ENCODE results near the gene C17orf107. TPM values are rescaled to one million over a fixed set of nuclear protein-coding genes. Genes with fewer than 3 reads are reported as not detected.
"Not testable (repeated sequence)": the region's sequence is repeated elsewhere in the genome, so short reads cannot be mapped to it uniquely, and the experiment has no call there.

C17orf107 gene
- total RNA-seq, 2 donors from 2014 or later: 0.74 to 1.8 TPM

DNA sequence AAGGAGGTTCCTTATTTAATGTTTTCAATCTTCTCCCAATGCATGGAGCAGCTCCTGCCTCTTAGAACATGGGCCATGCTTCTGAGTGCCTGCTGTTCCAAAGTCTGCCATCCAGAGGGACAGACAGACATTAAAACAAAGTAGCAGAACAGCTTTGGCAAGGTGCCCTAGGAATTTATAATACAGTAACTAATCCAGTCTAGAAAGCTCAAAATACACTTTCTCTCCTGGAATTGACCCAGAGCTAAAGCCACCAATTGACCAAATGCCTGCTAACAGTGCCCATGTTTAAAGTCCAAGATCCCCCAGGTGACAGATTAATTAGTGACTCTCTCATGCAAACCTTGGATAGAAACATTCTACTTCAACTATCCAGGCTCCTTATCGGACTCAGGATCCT lies 14.7 kb downstream of the C17orf107 start:
- intact Hi-C loops (cut with DNase I): loop anchor here (10.0 kb wide), 1 partner anchor 141 kb away; no protein-coding TSS in a partner anchor
- Histone ChIP-seq H3K36me3 (no peaks in the 10 kb centered on the region), H3K27me3 (no peaks in the 10 kb centered on the region), H3K4me3 (no peak overlapping the region), H3K9ac (ENCODE audit: low read depth in 2 of 2, low read length in 2 of 2) (no peak overlapping the region), H3K4me1 (no peaks in the 10 kb centered on the region), H3K9me3 (no peaks in the 10 kb centered on the region), H3K27ac (no peak overlapping the region)
- TF ChIP-seq, protein P1, sequence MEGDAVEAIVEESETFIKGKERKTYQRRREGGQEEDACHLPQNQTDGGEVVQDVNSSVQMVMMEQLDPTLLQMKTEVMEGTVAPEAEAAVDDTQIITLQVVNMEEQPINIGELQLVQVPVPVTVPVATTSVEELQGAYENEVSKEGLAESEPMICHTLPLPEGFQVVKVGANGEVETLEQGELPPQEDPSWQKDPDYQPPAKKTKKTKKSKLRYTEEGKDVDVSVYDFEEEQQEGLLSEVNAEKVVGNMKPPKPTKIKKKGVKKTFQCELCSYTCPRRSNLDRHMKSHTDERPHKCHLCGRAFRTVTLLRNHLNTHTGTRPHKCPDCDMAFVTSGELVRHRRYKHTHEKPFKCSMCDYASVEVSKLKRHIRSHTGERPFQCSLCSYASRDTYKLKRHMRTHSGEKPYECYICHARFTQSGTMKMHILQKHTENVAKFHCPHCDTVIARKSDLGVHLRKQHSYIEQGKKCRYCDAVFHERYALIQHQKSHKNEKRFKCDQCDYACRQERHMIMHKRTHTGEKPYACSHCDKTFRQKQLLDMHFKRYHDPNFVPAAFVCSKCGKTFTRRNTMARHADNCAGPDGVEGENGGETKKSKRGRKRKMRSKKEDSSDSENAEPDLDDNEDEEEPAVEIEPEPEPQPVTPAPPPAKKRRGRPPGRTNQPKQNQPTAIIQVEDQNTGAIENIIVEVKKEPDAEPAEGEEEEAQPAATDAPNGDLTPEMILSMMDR (IDR thresholded peaks at IDR 0.05): no peak
- DNase-seq: no peak

DNA sequence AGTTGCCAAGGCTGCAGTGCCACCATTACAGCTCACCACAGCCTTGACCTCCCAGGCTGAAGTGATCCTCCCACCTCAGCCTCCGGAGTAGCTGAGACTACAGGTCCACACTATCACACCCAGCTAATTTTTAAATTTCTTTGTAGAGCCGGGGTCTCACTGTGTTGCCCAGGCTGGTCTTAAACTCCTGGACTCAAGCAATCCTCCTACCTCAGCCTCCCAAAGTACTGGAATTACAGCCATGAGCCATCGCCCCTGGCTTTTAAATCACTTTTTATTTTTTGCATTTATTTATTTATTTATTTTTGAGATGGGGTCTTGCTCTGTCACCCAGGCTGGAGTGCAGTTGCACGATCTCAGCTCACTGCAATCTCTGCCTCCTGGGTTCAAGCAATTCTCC lies 15.2 kb downstream of the C17orf107 start:
- DNase-seq; H3K4me3 ChIP-seq; H3K27me3 ChIP-seq; H3K36me3 ChIP-seq; H3K4me1 ChIP-seq; H3K9ac ChIP-seq (ENCODE audit: low read depth in 2 of 2, low read length in 2 of 2); H3K9me3 ChIP-seq; H3K27ac ChIP-seq: not testable (repeated sequence)
- intact Hi-C loops (cut with DNase I): loop anchor here (10.0 kb wide), 1 partner anchor 140 kb away; no protein-coding TSS in a partner anchor

DNA sequence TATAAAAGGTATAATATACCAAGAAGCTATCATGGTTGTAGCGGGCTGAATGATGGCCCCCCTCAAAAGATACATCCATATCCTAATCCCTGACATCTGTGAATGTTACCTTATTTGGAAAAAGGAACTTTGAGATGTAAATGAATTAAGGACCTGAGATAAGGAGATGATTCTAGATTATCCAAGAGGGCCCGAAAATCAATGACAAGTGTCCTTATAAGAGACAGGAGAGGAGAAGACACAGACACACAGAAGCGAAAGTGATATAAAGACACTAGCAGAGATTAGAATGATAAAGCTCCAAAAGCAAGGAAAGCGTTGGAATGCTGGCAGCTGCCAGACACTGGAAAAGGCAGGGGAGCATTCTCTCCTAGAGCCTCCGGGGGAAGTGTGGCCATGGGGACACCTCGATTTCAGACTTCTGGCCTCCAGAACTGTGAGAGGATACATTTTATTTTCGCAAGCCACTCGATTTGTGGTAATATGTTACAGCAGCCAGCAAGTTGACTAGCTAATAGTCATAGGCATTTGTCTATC lies 20.2 kb downstream of the C17orf107 start:
- Histone ChIP-seq H3K4me1 (no peaks in the 10 kb centered on the region), H3K4me3 (no peak overlapping the region), H3K27me3 (no peaks in the 10 kb centered on the region), H3K27ac (no peak overlapping the region), H3K9me3 (no peaks in the 10 kb centered on the region), H3K9ac (ENCODE audit: low read depth in 2 of 2, low read length in 2 of 2) (no peak overlapping the region), H3K36me3 (no peaks in the 10 kb centered on the region)
- intact Hi-C loops (cut with DNase I): loop anchor here (10.0 kb wide), 1 partner anchor 135 kb away; no protein-coding TSS in a partner anchor
- TF ChIP-seq, protein P1 (IDR thresholded peaks at IDR 0.05): no peak
- no peak for DNase-seq

DNA sequence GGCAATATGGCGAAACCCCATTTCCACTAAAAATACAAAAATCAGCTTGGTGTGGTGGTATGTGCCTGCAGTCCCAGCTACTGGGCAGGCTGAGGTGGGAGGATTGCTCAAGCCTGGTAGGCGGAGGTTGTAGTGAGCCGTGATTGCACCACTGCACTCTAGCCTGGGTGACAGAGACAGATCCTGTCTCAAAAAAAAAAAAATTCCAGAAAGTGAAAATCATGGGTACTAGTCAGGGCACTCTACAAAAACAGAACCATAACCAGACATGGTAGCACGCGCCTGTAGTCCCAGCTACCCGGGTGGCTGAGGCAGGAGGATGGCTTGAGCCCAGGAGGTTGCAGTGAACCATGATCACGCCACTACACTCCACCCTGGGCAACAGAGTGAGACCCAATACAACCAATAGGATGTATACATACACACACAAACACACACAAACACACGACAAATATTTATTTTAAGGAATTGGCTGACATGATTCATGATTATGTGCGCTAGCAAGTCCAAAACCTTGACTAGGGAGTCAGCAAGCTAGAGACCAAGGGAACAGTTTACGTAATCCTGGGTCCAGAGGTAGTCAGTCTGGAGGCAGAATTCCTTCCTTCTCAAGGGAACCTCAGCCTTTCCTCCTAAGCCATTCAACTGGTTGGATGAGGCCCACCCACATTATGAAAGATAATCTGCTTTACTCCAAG lies 21.2 kb downstream of the C17orf107 start:
- intact Hi-C loops (cut with DNase I): no loop called here
- TF ChIP-seq, protein P1 (IDR thresholded peaks at IDR 0.05): no peak
- no peak for DNase-seq

DNA sequence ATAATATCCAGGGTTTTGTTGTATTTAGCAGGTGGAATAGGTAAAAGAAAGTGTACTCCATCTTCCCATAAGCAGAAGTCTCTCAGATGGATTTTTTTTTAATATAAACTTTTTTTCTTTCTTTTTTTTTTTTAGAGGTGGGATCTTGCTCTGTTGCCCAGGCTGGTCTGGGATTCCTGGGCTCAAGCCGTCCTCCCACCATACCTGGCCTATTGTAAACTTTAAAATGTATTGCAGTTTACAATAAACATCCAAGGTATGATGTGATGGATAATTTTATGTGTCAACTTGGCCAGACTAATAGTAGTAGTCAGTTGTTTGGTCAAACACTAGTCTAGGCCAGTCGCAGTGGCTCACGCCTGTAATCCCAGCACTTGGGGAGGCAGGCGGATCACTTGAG lies 22.0 kb downstream of the C17orf107 start:
- no peaks in the 10 kb centered on the region for H3K4me1 ChIP-seq
- DNase-seq: no peak
- no peaks in the 10 kb centered on the region for H3K9me3 ChIP-seq
- H3K4me3 ChIP-seq: no peak overlapping the region
- H3K27me3 ChIP-seq: no peaks in the 10 kb centered on the region
- no peak overlapping the region for H3K27ac ChIP-seq
- H3K36me3 ChIP-seq: no peaks in the 10 kb centered on the region
- intact Hi-C loops (cut with DNase I): no loop called here
- no peak overlapping the region for H3K9ac ChIP-seq (ENCODE audit: low read depth in 2 of 2, low read length in 2 of 2)
- TF ChIP-seq, protein P1 (IDR thresholded peaks at IDR 0.05): no peak

More for the DNA sequence above, 21.2 kb downstream of the C17orf107 start:
- H3K9me3 ChIP-seq: no peaks in the 10 kb centered on the region
- H3K27ac ChIP-seq: no peak overlapping the region
- no peaks in the 10 kb centered on the region for H3K36me3 ChIP-seq
- H3K27me3 ChIP-seq: no peaks in the 10 kb centered on the region
- H3K4me1 ChIP-seq: no peaks in the 10 kb centered on the region
- H3K4me3 ChIP-seq: no peak overlapping the region
- no peak overlapping the region for H3K9ac ChIP-seq (ENCODE audit: low read depth in 2 of 2, low read length in 2 of 2)

DNA sequence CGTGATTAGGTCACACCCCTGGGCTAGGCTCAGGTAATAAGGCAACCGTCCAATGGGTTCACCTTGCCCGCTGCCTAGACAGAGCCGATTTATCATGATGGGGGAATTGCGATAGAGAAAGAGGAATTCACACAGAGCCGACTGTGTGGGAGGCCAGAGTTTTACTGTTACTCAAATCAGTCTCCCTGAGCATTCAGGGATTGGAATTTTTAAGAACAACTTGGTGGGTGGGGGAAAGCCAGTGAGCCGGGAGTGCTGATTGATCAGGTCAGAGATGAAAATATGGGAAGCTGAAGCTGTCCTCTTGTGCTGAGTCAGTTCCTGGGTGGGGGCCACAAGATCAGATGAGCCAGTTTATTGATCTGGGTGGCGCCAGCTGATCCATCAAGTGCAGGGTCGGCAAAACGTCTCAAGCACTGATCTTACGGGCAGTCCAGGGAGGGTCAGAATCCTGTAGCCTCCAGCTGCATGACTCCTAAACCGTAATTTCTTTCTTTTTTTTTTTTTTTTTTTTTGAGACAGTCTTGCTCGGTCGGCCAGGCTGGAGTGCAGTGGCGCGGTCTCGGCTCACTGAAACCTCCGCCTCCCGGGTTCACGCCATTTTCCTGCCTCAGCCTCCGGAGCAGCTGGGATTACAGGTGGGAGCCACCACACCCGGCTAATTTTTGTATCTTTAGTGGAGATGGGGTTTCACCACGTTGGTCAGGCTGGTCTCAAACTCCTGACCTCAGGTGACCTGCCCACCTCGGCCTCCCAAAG lies 27.4 kb downstream of the C17orf107 start:
- H3K4me3 ChIP-seq; H3K27me3 ChIP-seq; H3K4me1 ChIP-seq; DNase-seq; H3K27ac ChIP-seq; intact Hi-C loops (cut with DNase I); H3K36me3 ChIP-seq; H3K9me3 ChIP-seq; H3K9ac ChIP-seq (ENCODE audit: low read depth in 2 of 2, low read length in 2 of 2): not testable (repeated sequence)
